H1 (cell line): ENCODE measurements around the gene BTBD9. TPM values are rescaled to one million over a fixed set of nuclear protein-coding genes. Genes with fewer than 3 reads are reported as not detected.

Source experiments
- CTCF ChIA-PET: fragments of 300-600 bp; sonication (Branson Sonifier 250); formaldehyde crosslinking; loops from one replicate; lab custom pipeline; 2021; ENCODE audit not compliant: partially characterized antibody; lab: Charles Lee
- POLR2A ChIA-PET: fragments of 300-600 bp; sonication (Branson Sonifier 250); formaldehyde crosslinking; loops from one replicate; lab custom pipeline; 2021; ENCODE audit warnings: inconsistent platforms; ENCODE audit not compliant: partially characterized antibody; lab: Charles Lee
- DNase-seq, 2 experiments: peaks; one replicate each; pipeline versions ENCODE4 v3.0.0 to v3.0.0-alpha.2; 2010 to 2022; ENCODE audit warnings: low spot score in 2 of 2, low read depth in 1 of 2, mixed read lengths in 1 of 2
- FAIRE-seq: peaks from 2 replicates; lab custom pipeline; 2011; peaks lifted over from hg19 to GRCh38; lab: Jason Lieb, UNC
- H2AFZ ChIP-seq: 2 replicates; pipeline ENCODE4 v1.8.1; 2012; ENCODE audit warnings: low read length, inconsistent platforms
- H2AK5ac ChIP-seq: 2 replicates; pipeline ENCODE4 v1.6.1; 2013; ENCODE audit warnings: low read depth, low read length
- H2BK120ac ChIP-seq: replicated peaks from 2 replicates; pipeline ENCODE3; 2013; ENCODE audit warnings: low read depth, low read length, inconsistent platforms
- H2BK12ac ChIP-seq: 2 replicates; pipeline ENCODE4 v1.6.1; 2013; ENCODE audit warnings: low read depth, low read length
- H2BK15ac ChIP-seq: 2 replicates; pipeline ENCODE4 v1.6.1; 2013; ENCODE audit warnings: low read length
- H2BK20ac ChIP-seq: 2 replicates; pipeline ENCODE4 v1.6.1; 2013; ENCODE audit warnings: low read length
- H2BK5ac ChIP-seq: 2 replicates; pipeline ENCODE4 v1.6.1; 2013; ENCODE audit warnings: low read depth, low read length
- H3K14ac ChIP-seq: 2 replicates; pipeline ENCODE4 v1.6.1; 2013; ENCODE audit warnings: inconsistent platforms; ENCODE audit not compliant: insufficient read length
- H3K18ac ChIP-seq: 2 replicates; pipeline ENCODE4 v1.6.1; 2013; ENCODE audit warnings: low read length; ENCODE audit errors: extremely low read depth
- H3K23ac ChIP-seq: 2 replicates; pipeline ENCODE4 v1.6.1; 2013; ENCODE audit warnings: inconsistent platforms; ENCODE audit not compliant: insufficient read length
- H3K23me2 ChIP-seq: 2 replicates; pipeline ENCODE4 v1.6.1; 2013; ENCODE audit warnings: low read depth, low read length
- H3K27ac ChIP-seq: 2 replicates; pipeline ENCODE4 v1.6.1; 2011; ENCODE audit warnings: low read depth, low read length, inconsistent platforms
- H3K27me3 ChIP-seq, 4 experiments: replicated peaks in 1 of 4; 1 replicate in 1 of 4; 2 replicates in 3 of 4; pipeline versions ENCODE4 v1.6.1 to v1.8.1; 2011 to 2013; ENCODE audit warnings: low read length in 3 of 4, mild to moderate bottlenecking in 3 of 4, inconsistent platforms in 2 of 4, mixed read lengths in 2 of 4, moderate library complexity in 1 of 4; ENCODE audit not compliant: control insufficient read depth in 3 of 4, insufficient read depth in 3 of 4; ENCODE audit errors: extremely low read depth in 1 of 4
- H3K36me3 ChIP-seq, 4 experiments: 2 replicates each; pipeline versions ENCODE4 v1.6.1 to v1.8.1; 2011 to 2013; ENCODE audit warnings: mild to moderate bottlenecking in 4 of 4, low read length in 3 of 4, moderate library complexity in 2 of 4, control low read depth in 1 of 4, inconsistent platforms in 1 of 4; ENCODE audit not compliant: insufficient read depth in 4 of 4, control insufficient read depth in 2 of 4
- H3K4ac ChIP-seq: replicated peaks from 2 replicates; pipeline ENCODE3; 2013; ENCODE audit warnings: low read length, low read depth, mixed read lengths, inconsistent platforms; ENCODE audit not compliant: insufficient read length
- H3K4me1 ChIP-seq, 4 experiments: replicated peaks in 1 of 4; 1 replicate in 1 of 4; 2 replicates in 3 of 4; pipeline versions ENCODE4 v1.6.1 to v1.8.1; 2011 to 2013; ENCODE audit warnings: low read length in 3 of 4, inconsistent platforms in 2 of 4, mixed read lengths in 1 of 4; ENCODE audit not compliant: insufficient read depth in 4 of 4, control insufficient read depth in 3 of 4
- H3K4me2 ChIP-seq, 2 experiments: 2 replicates each; pipeline versions ENCODE4 v1.6.1 to v1.8.1; 2011 to 2013; ENCODE audit warnings: low read depth in 2 of 2, low read length in 2 of 2, control low read depth in 1 of 2, inconsistent platforms in 1 of 2, mild to moderate bottlenecking in 1 of 2; ENCODE audit not compliant: insufficient read depth in 1 of 2
- H3K4me3 ChIP-seq, 4 experiments: fragments of 200-600, 300-600 bp in 1 of 4; sonication (generic), shearing (Covaris generic), sonication (Bioruptor Twin) in 1 of 4; 2 replicates each; pipeline versions ENCODE4 v1.5.1 to v1.8.1; 2011 to 2016; ENCODE audit warnings: low read length in 4 of 4, low read depth in 3 of 4, control low read depth in 2 of 4, inconsistent platforms in 2 of 4, mild to moderate bottlenecking in 2 of 4, mixed read lengths in 1 of 4, moderate library complexity in 1 of 4; ENCODE audit not compliant: insufficient read depth in 2 of 4; ENCODE audit errors: extremely low read depth in 1 of 4
- H3K56ac ChIP-seq: replicated peaks from 2 replicates; pipeline ENCODE3; 2013; ENCODE audit warnings: low read depth, mild to moderate bottlenecking, mixed read lengths, low read length, inconsistent platforms; ENCODE audit not compliant: insufficient read length
- H3K79me1 ChIP-seq: 2 replicates; pipeline ENCODE4 v1.6.1; 2013; ENCODE audit warnings: low read depth, low read length, control low read depth
- H3K79me2 ChIP-seq, 2 experiments: 2 replicates each; pipeline versions ENCODE4 v1.6.1 to v1.8.1; 2012 to 2013; ENCODE audit warnings: low read length in 2 of 2, mild to moderate bottlenecking in 2 of 2, inconsistent platforms in 1 of 2; ENCODE audit not compliant: insufficient read depth in 2 of 2, control insufficient read depth in 1 of 2
- H3K9ac ChIP-seq, 4 experiments: replicated peaks in 1 of 4; 1 replicate in 1 of 4; 2 replicates in 3 of 4; pipeline versions ENCODE4 v1.6.1 to v1.8.1; 2011 to 2013; ENCODE audit warnings: low read depth in 3 of 4, low read length in 3 of 4, control low read depth in 2 of 4, mild to moderate bottlenecking in 2 of 4, moderate library complexity in 2 of 4, inconsistent platforms in 1 of 4; ENCODE audit errors: extremely low read depth in 1 of 4
- H3K9me3 ChIP-seq, 2 experiments: 2 replicates each; pipeline versions ENCODE4 v1.6.1 to v1.8.1; 2012 to 2013; ENCODE audit warnings: mild to moderate bottlenecking in 2 of 2, moderate library complexity in 2 of 2, control low read depth in 1 of 2, inconsistent platforms in 1 of 2, low read depth in 1 of 2, low read length in 1 of 2, mixed read lengths in 1 of 2; ENCODE audit not compliant: insufficient read depth in 2 of 2
- H4K20me1 ChIP-seq, 2 experiments: replicated peaks in 1 of 2; 2 replicates each; pipeline versions ENCODE3 to v1.8.1; 2011 to 2013; ENCODE audit warnings: inconsistent platforms in 2 of 2, low read length in 2 of 2, mild to moderate bottlenecking in 1 of 2; ENCODE audit not compliant: insufficient read depth in 2 of 2, control insufficient read depth in 1 of 2
- H4K5ac ChIP-seq: 2 replicates; pipeline ENCODE4 v1.6.1; 2013; ENCODE audit warnings: low read length, low read depth, mixed read lengths, inconsistent platforms; ENCODE audit not compliant: insufficient read length
- H4K8ac ChIP-seq: 2 replicates; pipeline ENCODE4 v1.8.0; 2013; ENCODE audit warnings: mild to moderate bottlenecking, moderate library complexity, low read length, inconsistent platforms; ENCODE audit not compliant: insufficient read depth; ENCODE audit errors: extremely low read depth
- H4K91ac ChIP-seq: replicated peaks from 2 replicates; pipeline ENCODE3; 2013; ENCODE audit warnings: low read length, mixed read lengths, inconsistent platforms; ENCODE audit not compliant: insufficient read length
- BCL11A ChIP-seq, 2 experiments: IDR thresholded peaks; one replicate each; pipeline ENCODE4 v1.6.1; 2011; ENCODE audit warnings: low read depth in 2 of 2, low read length in 2 of 2, mild to moderate bottlenecking in 2 of 2
- BRCA1 ChIP-seq: IDR thresholded peaks from 2 replicates; pipeline ENCODE4 v1.6.1; 2012; ENCODE audit warnings: low read depth, low read length, improper control_type of control experiment
- GABPA ChIP-seq: IDR thresholded peaks from 2 replicates; pipeline ENCODE4 v1.6.1; 2011; ENCODE audit warnings: mild to moderate bottlenecking, low read length, moderate library complexity, borderline replicate concordance; ENCODE audit not compliant: insufficient read depth
- KDM5A ChIP-seq: fragments of 200-600 bp; IDR thresholded peaks from 2 replicates; pipeline ENCODE4 v1.7.1; 2012; ENCODE audit warnings: mild to moderate bottlenecking, low read length, inconsistent platforms, mixed read lengths
- POLR2A ChIP-seq, 2 experiments: IDR thresholded peaks; 1 replicate in 1 of 2; 2 replicates in 1 of 2; pipeline ENCODE4 v1.6.1; 2011; ENCODE audit warnings: low read depth in 2 of 2, low read length in 2 of 2, mild to moderate bottlenecking in 2 of 2; ENCODE audit errors: control extremely low read depth in 1 of 2
- RFX5 ChIP-seq: IDR thresholded peaks from 2 replicates; pipeline ENCODE4 v1.6.1; 2011; ENCODE audit warnings: low read depth, low read length, improper control_type of control experiment, borderline replicate concordance
- RNF2 ChIP-seq: fragments of 200-900, 300-1000 bp; sonication (generic); IDR thresholded peaks from 2 replicates; pipeline ENCODE4 v1.7.1; 2016; ENCODE audit warnings: borderline replicate concordance, low read depth, mild to moderate bottlenecking, antibody characterized with exemption, low read length; ENCODE audit not compliant: poor library complexity, severe bottlenecking; ENCODE audit errors: missing control alignments
- RXRA ChIP-seq: IDR thresholded peaks from 2 replicates; pipeline ENCODE4 v1.6.1; 2011; ENCODE audit warnings: low read depth, mild to moderate bottlenecking, low read length, moderate library complexity; ENCODE audit not compliant: insufficient read depth
- SAP30 ChIP-seq: fragments of 300-600 bp; sonication (generic); IDR thresholded peaks from 2 replicates; pipeline ENCODE4 v1.7.1; 2012; ENCODE audit warnings: low read length, moderate library complexity, mild to moderate bottlenecking, inconsistent platforms; ENCODE audit not compliant: insufficient read depth, insufficient replicate concordance
- TAF1 ChIP-seq: IDR thresholded peaks from 2 replicates; pipeline ENCODE4 v1.6.1; 2011; ENCODE audit warnings: mild to moderate bottlenecking, low read depth, low read length
- TEAD4 ChIP-seq: IDR thresholded peaks from 2 replicates; pipeline ENCODE4 v1.6.1; 2012; ENCODE audit warnings: low read depth, low read length, inconsistent platforms, mixed read lengths
- YY1 ChIP-seq: IDR thresholded peaks from 2 replicates; pipeline ENCODE4 v1.6.1; 2011; ENCODE audit warnings: low read depth, mild to moderate bottlenecking, low read length
- ZNF274 ChIP-seq: IDR thresholded peaks from 2 replicates; pipeline ENCODE4 v1.7.0; 2012; ENCODE audit warnings: low read length, borderline replicate concordance; ENCODE audit errors: extremely low read depth
- WGBS, 2 experiments: shearing (Covaris generic) in 1 of 2; methylation state at CpG; one replicate each; pipeline versions ENCODE4 v1.1.6 to v1.1.7; 2013 to 2015; ENCODE audit warnings: low lambda C conversion rate in 2 of 2, mixed read lengths in 2 of 2, inconsistent platforms in 1 of 2, low coverage in 1 of 2, missing lambda C conversion rate in 1 of 2; ENCODE audit not compliant: insufficient replicate concordance in 2 of 2, insufficient coverage in 1 of 2, insufficient read length in 1 of 2; ENCODE audit errors: extremely low coverage in 1 of 2, missing lambda C conversion rate in 1 of 2; 5-methylcytosine and 5-hydroxymethylcytosine counted together
- polyA plus RNA-seq, 7 experiments: library from polyadenylated mRNA; depleted of rRNA in 3 of 7; stranded (reverse) in 5 of 7; unstranded in 2 of 7; fragments of >200 nt in 5 of 7; fragments of 200-250 nt in 2 of 7; gene quantifications; 1 replicate in 5 of 7; 2 replicates in 1 of 7; 4 replicates in 1 of 7; pipeline versions ENCODE4 v1.2.1 to v1.2.3, GENCODE V29; 2011 to 2013; ENCODE audit warnings: missing spikeins in 2 of 7, mixed read lengths in 2 of 7
- total RNA-seq: library from RNA; stranded (reverse); fragmentation: NEBNext Ultra II Directional; extraction: Animal tissue kit (Norgen Biotek cat#: 25700); gene quantifications from 2 replicates; pipeline ENCODE4 v1.2.1, GENCODE V29; 2021

The BTBD9 gene
- total and polyA plus RNA-seq, 2 of the 8 experiments (the other 6 are each of a cell fraction or from before 2014, with no cell fraction given), result 0.92 to 4.1 TPM

- no peak overlapping the region for H2AFZ ChIP-seq
- H3K9ac ChIP-seq, result no peak overlapping the region
- CTCF ChIA-PET, result interaction anchor here (1.0 kb wide), 1 partner anchor 80 kb away, joined by 3 read pairs; no protein-coding TSS in a partner anchor
- H2BK20ac ChIP-seq, result no peak overlapping the region
- H3K27ac ChIP-seq, result no peak overlapping the region
- H3K4me2 ChIP-seq, result no peak overlapping the region
- H4K8ac ChIP-seq, result no peak overlapping the region
- H4K91ac ChIP-seq, result no peak overlapping the region
- no peaks in the 10 kb centered on the region for H3K9me3 ChIP-seq
- DNase-seq (no peak), FAIRE-seq (no peak)
- H3K4me1 ChIP-seq, result peaks cover 0 to 10% (median 1%) of the 10 kb centered on the region in 4 experiments; a peak in 2 of 7 replicates
- no peak overlapping the region for H3K56ac ChIP-seq
- H4K5ac ChIP-seq, result no peak overlapping the region
- no peak overlapping the region for H3K18ac ChIP-seq
- H3K23me2 ChIP-seq, result no peaks in the 10 kb centered on the region
- no peaks in the 10 kb centered on the region for H3K79me2 ChIP-seq
- no peak overlapping the region for H2BK5ac ChIP-seq
- no peak overlapping the region for H2BK120ac ChIP-seq
- WGBS, 2 experiments, result 80% methylated on average over 4 of the region's 4 CpGs; no CpG with 5 or more reads in 1 of the 2 experiments
- H2BK12ac ChIP-seq, result no peak overlapping the region
- H2AK5ac ChIP-seq, result no peak overlapping the region
- no peak overlapping the region for H3K4me3 ChIP-seq
- no peak overlapping the region for H2BK15ac ChIP-seq
- H3K14ac ChIP-seq, result no peak overlapping the region
- H3K23ac ChIP-seq, result no peak overlapping the region
- no peaks in the 10 kb centered on the region for H3K36me3 ChIP-seq
- no peak overlapping the region for H3K4ac ChIP-seq
- POLR2A ChIA-PET, result interaction anchor here (0.6 kb wide), 2 partner anchors 285 to 536 kb away, joined by 3 read pairs; no protein-coding TSS in a partner anchor
- H4K20me1 ChIP-seq, result no peaks in the 10 kb centered on the region
- no peaks in the 10 kb centered on the region for H3K79me1 ChIP-seq
- H3K27me3 ChIP-seq, result peaks cover 0 to 1% (median 0%) of the 10 kb centered on the region in 4 experiments; a peak in 1 of 7 replicates
- TF ChIP-seq TEAD4 (no peak), GABPA (no peak), RXRA (no peak), ZNF274 (no peak), KDM5A (no peak), BRCA1 (no peak), TAF1 (no peak), YY1 (no peak), RFX5 (no peak), BCL11A (IDR thresholded peaks at IDR 0.05; ENCODE audit: low read depth in 2 of 2, low read length in 2 of 2) (no peak), POLR2A (IDR thresholded peaks at IDR 0.05; ENCODE audit: control extremely low read depth in 1 of 2, low read depth in 2 of 2, low read length in 2 of 2) (no peak), SAP30 (no peak), RNF2 (no peak)
Observed at GRCh38 chr6:38283734-38284362, 355.9 kb downstream of the BTBD9 start.
